ENCODE results near the gene MPC2.

The MPC2 gene

GRCh38 chr1:167936930-167937708, at the start of gene MPC2:
Gene MPC2, minus strand, starts transcription at chr1:167937072. Its CDS starts 1,231 bp downstream, at chr1:167935841.
- in situ Hi-C loops (cut with MboI; ENCODE audit: low sequenced_read_pairs), result no loop called here

DNA sequence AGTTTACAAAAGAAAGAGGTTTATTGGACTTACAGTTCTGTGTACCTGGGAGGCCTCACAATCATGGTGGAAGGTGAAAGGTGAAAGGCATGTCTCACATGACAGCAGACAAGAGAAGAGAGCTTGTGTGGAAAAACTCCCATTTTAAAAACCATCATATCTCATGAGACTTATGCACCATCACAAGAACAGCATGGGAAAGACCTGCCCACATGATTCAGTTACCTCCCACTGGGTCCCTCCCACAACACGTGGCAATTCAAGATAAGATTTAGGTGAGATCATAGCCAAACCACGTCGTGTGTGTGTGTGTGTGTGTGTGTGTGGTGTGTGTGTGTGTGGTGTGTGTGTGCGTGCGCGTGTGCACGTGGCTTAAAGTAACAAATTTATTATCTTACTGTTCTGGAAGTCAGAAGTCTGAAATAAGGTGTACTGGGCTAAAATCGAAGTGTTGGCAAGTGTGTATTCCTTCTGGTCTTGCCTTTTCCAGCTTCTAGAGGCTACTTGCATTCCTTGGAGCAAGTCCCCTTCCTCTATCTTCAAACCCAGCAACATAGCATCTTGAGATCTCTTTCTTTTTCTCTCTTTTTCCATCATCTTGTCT, 48.1 kb upstream of the MPC2 start:
- in situ Hi-C loops (cut with MboI; ENCODE audit: low sequenced_read_pairs), result no loop called here

DNA sequence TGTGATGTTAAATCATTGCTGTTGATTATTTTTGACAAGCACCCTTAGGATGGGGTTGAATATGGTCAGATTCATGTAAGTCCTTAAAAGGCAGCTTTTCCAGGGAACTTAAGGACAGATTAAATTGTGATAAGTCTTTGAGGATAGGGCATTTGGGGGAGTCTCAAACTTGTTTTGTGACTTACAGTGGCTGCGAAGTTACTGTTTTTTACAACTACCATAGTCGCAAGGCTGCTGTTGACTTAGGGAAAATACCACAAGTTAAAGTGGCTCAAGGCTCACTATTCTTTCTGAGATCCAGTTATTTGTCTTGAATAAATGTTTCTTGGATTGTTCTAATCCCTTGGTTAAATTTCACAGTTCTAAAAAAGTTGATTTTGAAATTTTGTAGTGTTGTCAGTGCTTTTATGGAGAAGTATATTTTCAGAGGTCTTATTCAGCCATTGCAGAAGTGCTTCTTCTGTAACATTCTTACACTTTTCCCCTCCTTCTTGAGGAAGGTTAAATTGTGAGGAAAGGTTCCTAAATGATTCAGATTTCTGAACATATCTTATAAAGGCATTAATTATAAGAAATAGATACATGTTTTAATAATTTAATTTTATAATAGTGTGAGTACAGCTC, 47.0 kb upstream of the MPC2 start:
- in situ Hi-C loops (cut with MboI; ENCODE audit: low sequenced_read_pairs), result no loop called here

DNA sequence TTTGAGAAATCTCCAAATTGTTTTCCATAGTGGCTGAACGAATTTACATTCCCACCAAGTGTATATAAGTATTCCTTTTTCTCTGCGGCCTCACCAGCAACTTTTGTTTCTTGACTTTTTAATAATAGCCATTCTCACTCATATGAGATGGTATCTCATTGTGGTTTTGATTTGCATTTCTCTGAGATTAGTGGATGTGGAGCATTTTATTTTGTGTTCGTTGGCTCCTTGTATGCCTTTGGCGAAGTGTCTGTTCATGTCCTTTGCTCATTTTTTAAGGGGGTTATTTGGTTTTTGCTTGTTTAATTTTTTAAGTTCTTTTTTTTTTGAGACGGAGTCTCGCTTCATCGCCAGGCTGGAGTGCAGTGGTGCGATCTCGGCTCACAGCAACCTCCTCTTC, 45.1 kb upstream of the MPC2 start:
- in situ Hi-C loops (cut with MboI; ENCODE audit: low sequenced_read_pairs), result no loop called here

DNA sequence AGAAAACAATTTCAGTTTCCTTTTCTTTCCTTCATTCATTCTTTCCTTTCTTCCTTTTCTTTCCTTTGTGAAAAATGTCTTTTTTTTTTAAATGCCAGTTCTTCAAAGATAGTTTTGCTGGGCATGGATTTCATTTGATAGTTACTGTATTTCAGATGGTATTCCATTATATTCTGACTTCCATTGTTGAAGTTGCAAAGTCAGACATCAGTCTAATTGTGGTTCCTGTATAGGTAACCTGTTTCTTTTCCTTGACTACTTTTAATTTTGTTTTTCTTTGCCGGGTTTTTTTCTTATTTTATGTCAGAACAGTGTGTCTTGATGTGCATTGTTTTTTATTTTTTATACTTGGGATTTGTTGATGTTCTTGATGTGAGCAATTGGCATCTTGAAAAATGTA, 40.4 kb upstream of the MPC2 start:
- in situ Hi-C loops (cut with MboI; ENCODE audit: low sequenced_read_pairs), result no loop called here

DNA sequence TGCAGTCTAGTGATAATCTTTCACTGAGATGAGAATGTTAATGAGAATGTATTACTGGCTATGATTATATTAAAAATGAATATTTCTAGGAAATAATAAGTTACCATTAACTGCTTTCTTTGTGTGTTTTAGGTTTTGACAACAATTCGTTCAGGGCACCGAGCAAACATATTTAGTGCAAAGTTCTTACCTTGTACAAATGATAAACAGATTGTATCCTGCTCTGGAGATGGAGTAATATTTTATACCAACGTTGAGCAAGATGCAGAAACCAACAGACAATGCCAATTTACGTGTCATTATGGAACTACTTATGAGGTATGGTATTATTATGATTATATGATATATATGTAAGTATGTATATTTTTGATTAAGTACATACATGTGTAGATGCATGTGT, 37.8 kb upstream of the MPC2 start:
- in situ Hi-C loops (cut with MboI; ENCODE audit: low sequenced_read_pairs), result no loop called here

DNA sequence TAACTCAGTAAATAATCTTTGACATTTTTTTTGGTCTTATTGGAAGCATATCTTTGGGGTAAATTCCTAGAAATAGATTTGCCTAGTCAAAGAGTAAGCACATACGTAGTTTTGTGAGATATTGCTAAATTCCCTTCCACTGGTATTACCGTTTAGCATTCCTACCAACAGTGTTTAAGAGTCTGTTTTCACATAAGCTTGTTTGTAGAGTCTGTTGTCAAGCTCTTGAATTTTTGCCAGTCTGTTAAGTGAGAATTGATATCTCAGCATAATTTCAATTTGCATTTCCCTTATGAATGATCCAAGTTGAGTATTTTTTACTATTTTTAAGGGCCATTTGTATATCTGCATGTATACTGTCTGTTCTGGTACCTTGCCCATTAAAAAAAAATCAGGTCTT, 37.0 kb upstream of the MPC2 start:
- in situ Hi-C loops (cut with MboI; ENCODE audit: low sequenced_read_pairs), result no loop called here

DNA sequence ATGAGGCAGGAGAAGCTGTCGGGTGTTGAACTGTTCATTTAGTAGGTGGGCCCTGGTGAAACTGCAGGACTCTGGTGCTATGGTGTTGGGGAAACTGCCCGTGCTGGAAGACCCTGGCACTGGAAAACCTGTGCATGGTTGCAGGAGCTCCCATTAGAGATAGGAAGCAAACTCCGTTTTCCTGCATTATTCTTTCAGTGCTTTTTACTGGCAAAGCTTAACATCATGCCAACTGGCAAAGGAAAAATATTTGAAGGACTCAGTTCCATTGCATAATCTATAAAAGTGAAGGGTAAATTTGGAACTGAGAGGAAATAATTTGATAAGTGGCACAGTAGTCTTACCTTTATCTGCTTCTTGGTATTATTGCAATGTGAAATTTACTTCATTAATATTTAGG, 31.7 kb upstream of the MPC2 start:
- in situ Hi-C loops (cut with MboI; ENCODE audit: low sequenced_read_pairs), result no loop called here

DNA sequence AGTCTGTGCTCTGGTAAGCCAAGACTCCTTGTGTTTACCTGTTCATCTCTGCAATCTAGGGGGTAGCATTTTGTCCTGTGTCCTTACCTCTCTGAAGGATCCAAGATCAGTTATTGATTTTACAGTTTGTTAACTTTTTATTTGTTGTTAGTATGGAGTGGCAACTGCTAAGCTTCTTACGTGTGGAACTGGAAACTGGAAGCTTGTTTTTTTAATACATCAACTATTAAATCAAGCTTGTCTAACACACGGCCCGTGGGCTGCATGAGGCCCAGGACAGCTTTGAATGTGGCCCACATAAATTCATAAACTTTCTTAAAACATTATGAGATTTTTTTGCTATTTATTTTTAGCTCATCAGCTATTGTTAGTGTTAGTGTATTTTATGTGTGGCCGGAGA, 29.2 kb upstream of the MPC2 start:
- in situ Hi-C loops (cut with MboI; ENCODE audit: low sequenced_read_pairs), result no loop called here

GRCh38 chr1:167964646-167965045, 27.8 kb upstream of the MPC2 start:
- in situ Hi-C loops (cut with MboI; ENCODE audit: low sequenced_read_pairs), result no loop called here

- in situ Hi-C loops (cut with MboI; ENCODE audit: low sequenced_read_pairs), result no loop called here
Observed at GRCh38 chr1:167957710-167958109, 20.8 kb upstream of the MPC2 start.

DNA sequence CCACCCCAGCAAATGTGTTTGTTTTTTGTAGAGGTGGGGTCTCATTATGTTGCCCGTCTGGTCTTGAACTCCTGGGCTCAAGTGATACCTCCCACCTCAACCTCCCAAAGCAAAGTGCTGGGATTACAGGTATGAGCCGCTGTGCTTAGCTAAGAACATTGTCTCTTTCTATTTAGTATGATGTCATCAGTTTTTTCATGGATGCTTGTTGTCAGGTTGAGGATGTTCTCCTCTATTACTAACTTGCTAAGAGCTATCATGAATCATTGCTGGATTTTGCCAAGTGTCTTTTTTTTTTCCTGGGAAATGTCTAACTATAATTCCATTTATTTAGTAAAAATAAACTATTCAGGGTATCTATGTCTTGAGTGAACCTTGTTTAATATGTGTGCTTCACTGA, 19.0 kb upstream of the MPC2 start:
- in situ Hi-C loops (cut with MboI; ENCODE audit: low sequenced_read_pairs), result no loop called here

GRCh38 chr1:167950569-167950968, 13.7 kb upstream of the MPC2 start:
- in situ Hi-C loops (cut with MboI; ENCODE audit: low sequenced_read_pairs), result no loop called here

DNA sequence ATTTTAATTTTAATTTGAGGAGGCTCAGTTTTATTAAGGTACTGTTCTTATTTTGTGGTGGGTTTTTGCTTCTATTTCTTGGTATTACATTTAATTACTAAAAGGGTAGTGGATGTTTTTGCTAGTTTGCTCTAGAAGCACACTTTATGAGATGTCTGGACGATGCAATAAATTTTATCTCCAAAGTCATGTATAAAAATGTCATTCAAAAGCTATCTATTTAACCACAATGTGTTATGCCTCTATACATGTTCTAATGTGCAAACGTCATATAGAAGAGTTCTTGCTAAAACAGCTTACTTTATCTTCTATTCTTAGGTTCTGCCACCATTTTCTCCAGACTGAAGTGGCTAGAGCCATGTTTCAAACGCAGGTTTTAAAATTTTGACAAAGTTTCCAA, 12.9 kb upstream of the MPC2 start:
- in situ Hi-C loops (cut with MboI; ENCODE audit: low sequenced_read_pairs), result no loop called here

DNA sequence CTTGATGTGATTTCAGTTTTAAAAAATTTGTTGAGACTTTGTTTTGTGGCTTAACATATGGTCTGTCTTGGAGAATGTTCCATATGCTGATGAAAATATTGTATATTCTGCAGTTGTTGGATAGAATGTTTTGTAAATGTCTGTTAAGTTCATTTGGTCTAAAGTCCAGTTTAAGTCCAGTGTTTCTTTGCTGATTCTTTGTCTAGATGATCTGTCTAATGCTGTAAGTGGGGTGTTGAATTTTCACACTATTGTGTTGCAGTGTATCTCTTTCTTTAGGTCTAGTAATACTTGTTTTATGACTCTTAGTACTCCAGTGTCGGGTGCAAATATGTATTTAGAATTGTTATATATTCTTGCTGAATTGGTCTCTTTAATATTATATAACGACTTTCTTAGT, 10.9 kb upstream of the MPC2 start:
- in situ Hi-C loops (cut with MboI; ENCODE audit: low sequenced_read_pairs), result no loop called here

DNA sequence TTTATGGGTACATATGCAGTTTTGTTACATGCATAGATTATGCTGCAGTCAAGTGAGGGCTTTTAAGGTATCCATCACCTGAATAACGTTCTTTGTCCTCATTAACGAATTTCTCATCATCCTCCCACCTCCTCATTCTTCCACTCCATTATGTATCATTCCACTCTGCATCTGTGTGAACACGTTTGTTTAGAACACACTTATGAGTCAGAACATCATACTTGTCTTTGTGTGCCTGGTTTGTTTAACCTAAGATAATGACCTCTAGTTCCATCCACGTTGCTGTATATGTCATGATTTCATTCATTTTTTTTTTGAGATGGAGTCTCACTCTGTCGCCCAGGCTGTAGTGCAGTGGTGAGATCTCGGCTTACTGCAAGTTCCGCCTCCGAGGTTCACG, 6.7 kb upstream of the MPC2 start:
- in situ Hi-C loops (cut with MboI; ENCODE audit: low sequenced_read_pairs), result no loop called here

GRCh38 chr1:167940264-167940663, 3.4 kb upstream of the MPC2 start:
- in situ Hi-C loops (cut with MboI; ENCODE audit: low sequenced_read_pairs), result no loop called here

DNA sequence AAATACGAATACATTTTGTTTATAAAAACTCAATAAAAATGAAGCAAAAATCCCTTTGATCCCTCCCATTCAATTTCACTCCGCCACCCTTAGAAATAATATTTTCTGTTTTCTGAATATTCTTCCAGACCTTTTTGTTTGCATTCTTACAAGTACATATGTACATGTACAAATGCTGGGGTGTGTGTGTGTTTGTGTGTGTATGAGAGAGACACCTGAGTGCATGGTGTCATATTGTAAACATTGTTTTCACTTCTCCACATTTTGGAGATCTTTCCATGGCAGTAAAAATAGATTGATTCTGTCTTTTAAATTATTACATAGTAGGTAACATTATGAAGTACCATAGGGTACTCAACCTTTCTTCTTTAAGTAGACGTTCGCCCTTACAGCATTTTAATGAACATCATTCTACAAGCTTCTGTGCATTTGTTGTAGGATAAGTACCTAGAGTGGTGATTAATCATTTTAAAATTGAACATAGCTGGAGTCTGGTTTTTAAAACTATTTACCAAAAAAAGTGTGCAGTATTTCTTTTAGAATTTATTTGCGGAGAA, 1.3 kb upstream of the MPC2 start:
- in situ Hi-C loops (cut with MboI; ENCODE audit: low sequenced_read_pairs), result no loop called here

- in situ Hi-C loops (cut with MboI; ENCODE audit: low sequenced_read_pairs), result no loop called here
Observed at GRCh38 chr1:167937709-167938010, 788 bp upstream of the MPC2 start.

DNA sequence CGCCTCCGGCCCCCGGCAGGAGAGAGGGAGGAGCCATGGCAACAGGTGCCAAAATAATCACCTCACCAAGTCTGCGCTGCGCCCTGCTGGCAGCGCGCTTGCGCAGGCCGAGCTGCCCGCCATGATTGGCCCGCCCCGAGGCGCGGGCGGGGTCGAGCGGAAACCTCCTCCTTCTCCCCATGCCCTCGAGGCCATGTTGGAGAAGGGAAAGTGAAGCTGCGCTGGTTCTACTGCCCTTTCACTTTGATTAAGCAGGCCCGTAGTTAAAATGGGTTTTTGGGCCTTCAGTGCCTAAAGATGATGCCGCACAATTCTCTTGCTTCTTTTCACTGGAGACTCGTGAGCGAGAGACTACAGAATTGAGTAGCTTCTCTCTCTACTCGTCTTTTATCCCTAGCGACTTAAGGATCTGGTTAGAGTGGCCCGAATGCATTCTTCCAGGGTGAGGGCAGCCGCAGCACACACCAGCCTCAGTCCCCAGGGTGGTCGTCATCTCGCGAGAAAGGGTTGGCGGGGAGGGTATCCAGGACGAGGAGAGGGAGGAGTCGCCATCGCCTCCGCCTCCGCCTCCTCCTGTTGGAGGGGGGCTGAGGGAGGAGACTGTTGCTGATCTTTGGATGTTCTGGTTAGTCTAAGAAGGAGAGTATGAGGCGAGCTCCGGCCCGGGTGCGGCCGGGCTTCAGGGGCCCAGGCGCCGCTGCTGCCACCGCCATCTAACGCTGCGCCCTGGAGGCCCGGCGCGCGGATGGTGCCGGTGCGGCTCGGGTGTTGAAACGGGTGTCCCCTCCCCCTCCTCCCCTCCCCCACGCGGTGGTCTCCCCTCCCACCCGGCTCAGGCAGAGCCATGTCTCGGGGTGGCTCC, 573 bp downstream of the MPC2 start, which contains the start of gene DCAF6:
Gene DCAF6 (plus strand): TSS at position 616 of the 862 bp plus-strand sequence. CDS start 229 bp downstream, at position 845.
- in situ Hi-C loops (cut with MboI; ENCODE audit: low sequenced_read_pairs), result no loop called here

Measured in HL-60/S4 treated with retinoic acid at 250 ng/mL for 4 days and 3 days (cell line).